Panc1 (cell line): ENCODE data around the gene CEBPA. TPM values are rescaled to one million over a fixed set of nuclear protein-coding genes. Genes with fewer than 3 reads are reported as not detected.
A peak's percentile ranks its signal among the peaks of the same experiment; 100 is the strongest.

Source experiments
- ATAC-seq: fragments of 200-7000 bp; cut with Tn5 transposase; 2 replicates; pipeline ENCODE4 v1.9.1; 2020; ENCODE audit warnings: mild to moderate bottlenecking, moderate library complexity
- BruUV-seq: library from RNA; stranded (reverse); fragments of 400-500 nt; replicated peaks from 2 replicates; lab custom pipeline; 2021; lab: Mats Ljungman, UMichigan
- CTCF ChIA-PET: fragments of 300-600 bp; sonication (Branson Sonifier 250); formaldehyde crosslinking; loops from one replicate; lab custom pipeline; 2022; ENCODE audit warnings: antibody characterized with exemption; lab: Charles Lee
- POLR2A ChIA-PET: fragments of 300-600 bp; sonication (Branson Sonifier 250); formaldehyde crosslinking; loops from one replicate; lab custom pipeline; 2022; ENCODE audit warnings: antibody characterized with exemption; lab: Charles Lee
- DNase-seq: peaks from one replicate; pipeline ENCODE4 v3.0.0-alpha.2; 2010; ENCODE audit warnings: low read depth, low spot score
- H3K27ac ChIP-seq: 2 replicates; pipeline ENCODE4 v1.5.1; 2011; ENCODE audit warnings: mild to moderate bottlenecking, low read length, inconsistent platforms
- H3K27me3 ChIP-seq: fragments of 200-500 bp; sonication (Bioruptor generic); 2 replicates; pipeline ENCODE4 v1.6.0; 2014; ENCODE audit warnings: low read length, inconsistent platforms; ENCODE audit not compliant: control insufficient read depth, insufficient read depth
- H3K36me3 ChIP-seq: fragments of 200-500 bp; sonication (Bioruptor generic); 2 replicates; pipeline ENCODE4 v1.5.1; 2014; ENCODE audit warnings: inconsistent platforms, mild to moderate bottlenecking, low read length, moderate library complexity; ENCODE audit not compliant: control insufficient read depth, insufficient read depth
- H3K4me1 ChIP-seq: 2 replicates; pipeline ENCODE4 v1.5.1; 2011; ENCODE audit warnings: inconsistent platforms, mild to moderate bottlenecking, low read length, moderate library complexity; ENCODE audit not compliant: control insufficient read depth, insufficient read depth
- H3K4me3 ChIP-seq, 2 experiments: 2 replicates each; pipeline ENCODE4 v1.5.1; 2011 to 2012; ENCODE audit warnings: low read depth in 2 of 2, low read length in 2 of 2, mild to moderate bottlenecking in 2 of 2, inconsistent platforms in 1 of 2, moderate library complexity in 1 of 2
- H3K9me3 ChIP-seq: fragments of 200-500 bp; sonication (Bioruptor generic); 2 replicates; pipeline ENCODE4 v1.5.1; 2014; ENCODE audit warnings: low read depth, mild to moderate bottlenecking, inconsistent platforms, low read length, moderate library complexity; ENCODE audit not compliant: control insufficient read depth, insufficient read depth
- POLR2AphosphoS5 ChIP-seq: IDR thresholded peaks from 2 replicates; pipeline ENCODE4 v1.6.1; 2012; ENCODE audit warnings: mild to moderate bottlenecking, low read depth, low read length, moderate library complexity
- SIN3A ChIP-seq: IDR thresholded peaks from 2 replicates; pipeline ENCODE4 v1.6.1; 2012; ENCODE audit warnings: low read depth, mild to moderate bottlenecking, low read length, moderate library complexity, borderline replicate concordance; ENCODE audit not compliant: insufficient read depth
- TCF7L2 ChIP-seq: IDR thresholded peaks from 2 replicates; pipeline ENCODE4 v1.6.1; 2011; ENCODE audit warnings: mild to moderate bottlenecking, low read depth, low read length, inconsistent platforms
- in situ Hi-C: cut with HindIII; loops from 2 replicates; pipeline ENCODE4 v1.10.0; 2016; ENCODE audit warnings: low sequenced_read_pairs, low pct_unique_long_range_greater_than_20kb
- intact Hi-C: fragments of 100-400 bp; cut with micrococcal nuclease; formaldehyde crosslinking; loops from one replicate; pipeline ENCODE4 v1.10.0; 2022; ENCODE audit not compliant: unreplicated experiment
- total RNA-seq: library from RNA; stranded (reverse); gene quantifications from one replicate; pipeline ENCODE4 v1.2.1, GENCODE V29; 2021; ENCODE audit not compliant: unreplicated experiment
- TF ChIP-seq, protein P1 (sequence below): fragments of 450-650 bp; IDR thresholded peaks from 2 replicates; pipeline ENCODE4 v1.5.1; 2017; ENCODE audit warnings: mild to moderate bottlenecking
- TF ChIP-seq, protein P2 (sequence below), 2 experiments: IDR thresholded peaks; 2 replicates each; pipeline ENCODE4 v1.6.1; 2011 to 2012; ENCODE audit warnings: low read depth in 2 of 2, control low read depth in 1 of 2, low read length in 1 of 2, mild to moderate bottlenecking in 1 of 2, moderate library complexity in 1 of 2; ENCODE audit not compliant: insufficient read depth in 1 of 2

The CEBPA gene
- total RNA-seq, 1 experiment from 2014 or later: 1.6 TPM

DNA sequence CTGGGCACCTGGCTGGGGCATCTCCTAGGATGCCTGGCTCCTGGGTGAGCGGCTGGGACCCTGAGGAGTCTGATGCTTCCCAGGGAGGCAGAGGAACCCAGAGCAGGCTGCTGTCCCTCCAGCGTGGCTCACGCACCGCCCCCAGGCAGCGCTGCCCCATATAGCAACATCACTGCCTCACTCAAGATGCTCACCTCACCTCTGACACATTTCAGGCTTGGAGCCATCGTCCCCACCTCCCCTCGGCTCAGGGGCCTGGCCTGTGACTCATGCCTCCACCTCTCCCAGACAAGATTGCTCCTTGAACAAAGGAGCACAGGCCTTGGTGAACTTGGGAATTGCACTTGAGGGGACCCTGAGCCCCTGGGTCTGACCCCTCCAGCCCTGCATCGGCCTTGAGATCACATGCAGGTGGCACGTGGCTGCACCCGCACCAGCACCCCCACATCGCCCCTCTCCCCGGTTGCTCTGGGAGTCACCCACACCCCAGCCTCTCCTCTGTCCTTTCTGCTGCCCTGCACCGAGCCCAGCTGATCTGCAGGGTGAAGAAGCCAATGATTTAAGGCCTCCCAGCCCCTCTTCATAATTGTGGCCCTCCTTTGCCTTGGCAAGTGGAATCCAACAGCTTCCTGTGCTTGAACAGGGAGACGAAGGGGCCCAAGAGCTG, 11.2 kb downstream of the CEBPA start:
- Histone ChIP-seq H3K4me3 (no peak overlapping the region), H3K27me3 (0 out of 2 replicates have a peak, but pooled peaks cover 2% of the 10 kb centered on the region), H3K9me3 (peaks cover 15% of the 10 kb centered on the region; the same call in 1 of the 2 replicates), H3K4me1 (peaks cover 20% of the 10 kb centered on the region), H3K36me3 (no peaks in the 10 kb centered on the region), H3K27ac (no peak overlapping the region)
- DNase-seq: no peak
- CTCF ChIA-PET: no interaction called here
- TF ChIP-seq TCF7L2: no peak
- TF ChIP-seq, protein P1, sequence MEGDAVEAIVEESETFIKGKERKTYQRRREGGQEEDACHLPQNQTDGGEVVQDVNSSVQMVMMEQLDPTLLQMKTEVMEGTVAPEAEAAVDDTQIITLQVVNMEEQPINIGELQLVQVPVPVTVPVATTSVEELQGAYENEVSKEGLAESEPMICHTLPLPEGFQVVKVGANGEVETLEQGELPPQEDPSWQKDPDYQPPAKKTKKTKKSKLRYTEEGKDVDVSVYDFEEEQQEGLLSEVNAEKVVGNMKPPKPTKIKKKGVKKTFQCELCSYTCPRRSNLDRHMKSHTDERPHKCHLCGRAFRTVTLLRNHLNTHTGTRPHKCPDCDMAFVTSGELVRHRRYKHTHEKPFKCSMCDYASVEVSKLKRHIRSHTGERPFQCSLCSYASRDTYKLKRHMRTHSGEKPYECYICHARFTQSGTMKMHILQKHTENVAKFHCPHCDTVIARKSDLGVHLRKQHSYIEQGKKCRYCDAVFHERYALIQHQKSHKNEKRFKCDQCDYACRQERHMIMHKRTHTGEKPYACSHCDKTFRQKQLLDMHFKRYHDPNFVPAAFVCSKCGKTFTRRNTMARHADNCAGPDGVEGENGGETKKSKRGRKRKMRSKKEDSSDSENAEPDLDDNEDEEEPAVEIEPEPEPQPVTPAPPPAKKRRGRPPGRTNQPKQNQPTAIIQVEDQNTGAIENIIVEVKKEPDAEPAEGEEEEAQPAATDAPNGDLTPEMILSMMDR: no peak
- TF ChIP-seq POLR2AphosphoS5: no peak
- no peak for TF ChIP-seq SIN3A
- TF ChIP-seq, protein P2, sequence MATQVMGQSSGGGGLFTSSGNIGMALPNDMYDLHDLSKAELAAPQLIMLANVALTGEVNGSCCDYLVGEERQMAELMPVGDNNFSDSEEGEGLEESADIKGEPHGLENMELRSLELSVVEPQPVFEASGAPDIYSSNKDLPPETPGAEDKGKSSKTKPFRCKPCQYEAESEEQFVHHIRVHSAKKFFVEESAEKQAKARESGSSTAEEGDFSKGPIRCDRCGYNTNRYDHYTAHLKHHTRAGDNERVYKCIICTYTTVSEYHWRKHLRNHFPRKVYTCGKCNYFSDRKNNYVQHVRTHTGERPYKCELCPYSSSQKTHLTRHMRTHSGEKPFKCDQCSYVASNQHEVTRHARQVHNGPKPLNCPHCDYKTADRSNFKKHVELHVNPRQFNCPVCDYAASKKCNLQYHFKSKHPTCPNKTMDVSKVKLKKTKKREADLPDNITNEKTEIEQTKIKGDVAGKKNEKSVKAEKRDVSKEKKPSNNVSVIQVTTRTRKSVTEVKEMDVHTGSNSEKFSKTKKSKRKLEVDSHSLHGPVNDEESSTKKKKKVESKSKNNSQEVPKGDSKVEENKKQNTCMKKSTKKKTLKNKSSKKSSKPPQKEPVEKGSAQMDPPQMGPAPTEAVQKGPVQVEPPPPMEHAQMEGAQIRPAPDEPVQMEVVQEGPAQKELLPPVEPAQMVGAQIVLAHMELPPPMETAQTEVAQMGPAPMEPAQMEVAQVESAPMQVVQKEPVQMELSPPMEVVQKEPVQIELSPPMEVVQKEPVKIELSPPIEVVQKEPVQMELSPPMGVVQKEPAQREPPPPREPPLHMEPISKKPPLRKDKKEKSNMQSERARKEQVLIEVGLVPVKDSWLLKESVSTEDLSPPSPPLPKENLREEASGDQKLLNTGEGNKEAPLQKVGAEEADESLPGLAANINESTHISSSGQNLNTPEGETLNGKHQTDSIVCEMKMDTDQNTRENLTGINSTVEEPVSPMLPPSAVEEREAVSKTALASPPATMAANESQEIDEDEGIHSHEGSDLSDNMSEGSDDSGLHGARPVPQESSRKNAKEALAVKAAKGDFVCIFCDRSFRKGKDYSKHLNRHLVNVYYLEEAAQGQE (IDR thresholded peaks at IDR 0.05; ENCODE audit: insufficient read depth in 1 of 2, low read depth in 2 of 2, low read length in 1 of 2): no peak
- in situ Hi-C loops: loop anchor here (10.0 kb wide), 1 partner anchor 54 kb away; no protein-coding TSS in a partner anchor
- BruUV-seq: no TSS peak
- POLR2A ChIA-PET: no interaction called here
- ATAC-seq: peak; percentile 20; the same call in 1 of the 2 replicates
- intact Hi-C loops: no loop called here

DNA sequence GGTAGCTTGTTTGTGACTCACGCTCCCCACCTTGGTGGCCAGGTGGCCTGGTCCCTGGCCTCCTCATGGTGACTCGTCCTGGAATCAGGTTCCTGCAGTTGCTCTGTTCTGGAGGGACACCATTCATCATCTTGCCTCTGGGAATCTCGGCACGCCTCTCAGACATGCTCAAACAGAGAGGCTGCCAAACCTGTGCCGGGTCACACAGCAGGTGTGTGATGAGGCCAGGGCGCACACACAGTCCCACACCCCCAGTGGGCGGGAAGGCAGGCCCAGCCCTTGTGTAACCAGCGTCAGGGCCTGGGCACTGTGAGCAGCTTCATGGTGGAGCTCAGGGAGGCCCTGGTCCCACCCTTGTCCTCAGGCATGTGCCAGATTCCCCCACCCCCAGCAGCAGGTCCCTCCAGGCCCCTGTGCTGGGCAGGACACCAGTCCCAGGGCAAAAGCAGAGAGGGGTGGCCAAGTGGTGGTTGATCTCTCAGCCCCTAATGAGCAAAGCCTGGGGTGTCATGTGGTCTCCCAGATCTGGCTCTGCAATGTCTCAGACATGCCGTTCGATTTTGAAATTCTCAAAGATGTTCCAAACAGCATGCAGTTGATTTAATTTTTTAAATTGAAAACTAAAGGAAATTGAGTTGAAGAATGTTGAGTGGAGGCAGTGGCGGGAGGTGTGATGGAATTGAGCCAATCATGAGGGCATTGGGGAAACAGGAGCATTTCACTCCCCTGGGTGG, 12.1 kb downstream of the CEBPA start:
- H3K9me3 ChIP-seq: peaks cover 15% of the 10 kb centered on the region; the same call in 1 of the 2 replicates
- no peak overlapping the region for H3K4me3 ChIP-seq
- no peak for ATAC-seq
- no peak overlapping the region for H3K27ac ChIP-seq
- H3K36me3 ChIP-seq: no peaks in the 10 kb centered on the region
- TF ChIP-seq POLR2AphosphoS5 (no peak), TCF7L2 (no peak), SIN3A (no peak)
- TF ChIP-seq, protein P2 (IDR thresholded peaks at IDR 0.05; ENCODE audit: insufficient read depth in 1 of 2, low read depth in 2 of 2, low read length in 1 of 2): no peak
- TF ChIP-seq, protein P1: no peak
- H3K4me1 ChIP-seq: peaks cover 20% of the 10 kb centered on the region
- H3K27me3 ChIP-seq: 0 out of 2 replicates have a peak, but pooled peaks cover 2% of the 10 kb centered on the region
- in situ Hi-C loops: loop anchor here (10.0 kb wide), 1 partner anchor 55 kb away; no protein-coding TSS in a partner anchor
- no peak for DNase-seq
- BruUV-seq: no TSS peak
- intact Hi-C loops: no loop called here
- ChIA-PET POLR2A (no interaction called here), CTCF (no interaction called here)
